A549 (cell line): ENCODE measurements around the gene SH2B3.

Experiments used
- TF ChIP-seq, protein P1 (sequence below): IDR thresholded peaks from 2 replicates; pipeline ENCODE4 v1.6.1; 2012
- TF ChIP-seq, protein P2 (sequence below): fragments of >200 bp; sonication (Bioruptor Twin); formaldehyde crosslinking; IDR thresholded peaks from 3 replicates; pipeline ENCODE4 v1.5.1; 2016

DNA sequence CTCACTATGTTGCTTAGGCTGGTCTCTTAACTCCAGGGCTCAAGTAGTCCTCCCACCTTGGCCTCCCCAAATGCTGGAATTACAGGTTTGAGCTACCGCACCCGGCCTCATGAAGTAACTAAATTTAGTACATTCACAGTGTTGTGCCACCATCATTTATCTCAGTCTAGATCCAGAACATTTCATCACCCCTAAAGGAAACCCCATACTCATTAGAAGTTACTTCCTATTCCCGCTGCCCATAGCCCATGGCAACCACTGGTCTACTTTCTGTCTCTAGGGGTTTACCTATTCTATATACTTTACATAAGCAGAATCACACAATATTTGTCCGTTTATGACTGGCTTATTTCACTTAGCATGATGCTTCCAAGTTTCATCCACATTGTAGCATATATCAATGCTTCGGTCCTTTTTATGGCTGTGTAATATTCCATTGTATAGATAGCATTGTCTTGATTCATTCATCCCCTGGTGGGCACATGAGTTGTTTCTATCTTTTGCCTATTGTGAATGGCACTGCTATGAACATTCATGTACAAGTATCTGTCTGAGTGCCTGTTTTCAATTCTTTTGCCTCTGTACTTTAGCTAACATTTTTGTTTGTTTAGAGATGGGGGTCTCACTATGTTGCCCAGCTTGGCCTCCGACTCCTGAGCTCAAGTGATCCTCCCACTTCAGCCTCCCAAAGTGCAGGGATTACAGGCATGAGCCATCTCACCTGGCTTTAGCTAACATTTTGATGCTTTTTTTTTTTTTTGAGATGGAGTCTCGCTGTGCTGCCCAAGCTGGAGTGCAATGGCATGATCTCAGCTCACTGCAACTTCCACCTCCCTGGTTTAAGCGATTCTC lies 10.2 kb upstream of the SH2B3 start:
- TF ChIP-seq, protein P1, sequence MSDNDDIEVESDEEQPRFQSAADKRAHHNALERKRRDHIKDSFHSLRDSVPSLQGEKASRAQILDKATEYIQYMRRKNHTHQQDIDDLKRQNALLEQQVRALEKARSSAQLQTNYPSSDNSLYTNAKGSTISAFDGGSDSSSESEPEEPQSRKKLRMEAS, result no peak
- TF ChIP-seq, protein P2, sequence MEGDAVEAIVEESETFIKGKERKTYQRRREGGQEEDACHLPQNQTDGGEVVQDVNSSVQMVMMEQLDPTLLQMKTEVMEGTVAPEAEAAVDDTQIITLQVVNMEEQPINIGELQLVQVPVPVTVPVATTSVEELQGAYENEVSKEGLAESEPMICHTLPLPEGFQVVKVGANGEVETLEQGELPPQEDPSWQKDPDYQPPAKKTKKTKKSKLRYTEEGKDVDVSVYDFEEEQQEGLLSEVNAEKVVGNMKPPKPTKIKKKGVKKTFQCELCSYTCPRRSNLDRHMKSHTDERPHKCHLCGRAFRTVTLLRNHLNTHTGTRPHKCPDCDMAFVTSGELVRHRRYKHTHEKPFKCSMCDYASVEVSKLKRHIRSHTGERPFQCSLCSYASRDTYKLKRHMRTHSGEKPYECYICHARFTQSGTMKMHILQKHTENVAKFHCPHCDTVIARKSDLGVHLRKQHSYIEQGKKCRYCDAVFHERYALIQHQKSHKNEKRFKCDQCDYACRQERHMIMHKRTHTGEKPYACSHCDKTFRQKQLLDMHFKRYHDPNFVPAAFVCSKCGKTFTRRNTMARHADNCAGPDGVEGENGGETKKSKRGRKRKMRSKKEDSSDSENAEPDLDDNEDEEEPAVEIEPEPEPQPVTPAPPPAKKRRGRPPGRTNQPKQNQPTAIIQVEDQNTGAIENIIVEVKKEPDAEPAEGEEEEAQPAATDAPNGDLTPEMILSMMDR, result no peak
